Measurements from ENCODE around the gene MYB.

DNA sequence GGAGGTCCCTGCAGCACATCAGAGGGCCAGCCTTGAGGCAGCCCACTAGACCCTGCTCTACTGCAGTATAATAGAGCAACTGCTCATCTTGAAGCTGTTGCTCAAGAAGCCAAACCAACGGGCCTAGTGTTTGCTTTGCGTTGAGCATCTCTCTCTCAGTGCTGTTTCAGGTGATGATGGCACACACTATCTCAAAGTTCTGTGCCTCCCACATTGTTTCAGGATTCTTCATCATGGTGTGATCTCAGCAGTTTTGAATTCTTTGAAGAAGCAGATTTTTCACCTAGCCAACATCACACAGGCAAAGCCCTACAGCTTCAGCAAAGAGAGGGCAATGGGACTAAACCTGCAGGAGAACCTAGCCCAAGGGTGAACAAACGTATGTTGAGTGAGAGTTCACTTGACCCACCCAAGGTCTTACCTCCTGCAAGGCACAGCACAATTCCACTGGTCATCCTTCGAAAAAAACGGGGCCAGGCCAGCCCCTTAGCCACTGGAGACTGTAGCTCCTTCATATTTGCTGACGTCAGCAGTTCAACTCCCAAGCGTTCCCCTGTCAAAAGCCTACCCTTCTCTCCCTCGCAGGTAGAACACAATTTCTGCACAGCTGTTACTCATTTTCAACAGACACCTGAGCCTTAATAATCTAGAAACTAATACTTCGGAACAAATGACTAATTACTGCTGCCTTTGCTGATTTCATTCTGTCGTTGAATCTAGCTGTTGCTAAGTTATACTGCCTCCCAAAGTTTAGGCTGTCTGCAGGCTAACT lies 15.8 kb downstream of the MYB start:
- TF ChIP-seq POLR2AphosphoS5 (IDR thresholded peaks at IDR 0.05) (no peak), POLR2A (IDR thresholded peaks at IDR 0.05) (no peak)
- TF ChIP-seq, protein P1, sequence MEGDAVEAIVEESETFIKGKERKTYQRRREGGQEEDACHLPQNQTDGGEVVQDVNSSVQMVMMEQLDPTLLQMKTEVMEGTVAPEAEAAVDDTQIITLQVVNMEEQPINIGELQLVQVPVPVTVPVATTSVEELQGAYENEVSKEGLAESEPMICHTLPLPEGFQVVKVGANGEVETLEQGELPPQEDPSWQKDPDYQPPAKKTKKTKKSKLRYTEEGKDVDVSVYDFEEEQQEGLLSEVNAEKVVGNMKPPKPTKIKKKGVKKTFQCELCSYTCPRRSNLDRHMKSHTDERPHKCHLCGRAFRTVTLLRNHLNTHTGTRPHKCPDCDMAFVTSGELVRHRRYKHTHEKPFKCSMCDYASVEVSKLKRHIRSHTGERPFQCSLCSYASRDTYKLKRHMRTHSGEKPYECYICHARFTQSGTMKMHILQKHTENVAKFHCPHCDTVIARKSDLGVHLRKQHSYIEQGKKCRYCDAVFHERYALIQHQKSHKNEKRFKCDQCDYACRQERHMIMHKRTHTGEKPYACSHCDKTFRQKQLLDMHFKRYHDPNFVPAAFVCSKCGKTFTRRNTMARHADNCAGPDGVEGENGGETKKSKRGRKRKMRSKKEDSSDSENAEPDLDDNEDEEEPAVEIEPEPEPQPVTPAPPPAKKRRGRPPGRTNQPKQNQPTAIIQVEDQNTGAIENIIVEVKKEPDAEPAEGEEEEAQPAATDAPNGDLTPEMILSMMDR (IDR thresholded peaks at IDR 0.05) = no peak
